ENCODE results near the gene SPNS2.

DNA sequence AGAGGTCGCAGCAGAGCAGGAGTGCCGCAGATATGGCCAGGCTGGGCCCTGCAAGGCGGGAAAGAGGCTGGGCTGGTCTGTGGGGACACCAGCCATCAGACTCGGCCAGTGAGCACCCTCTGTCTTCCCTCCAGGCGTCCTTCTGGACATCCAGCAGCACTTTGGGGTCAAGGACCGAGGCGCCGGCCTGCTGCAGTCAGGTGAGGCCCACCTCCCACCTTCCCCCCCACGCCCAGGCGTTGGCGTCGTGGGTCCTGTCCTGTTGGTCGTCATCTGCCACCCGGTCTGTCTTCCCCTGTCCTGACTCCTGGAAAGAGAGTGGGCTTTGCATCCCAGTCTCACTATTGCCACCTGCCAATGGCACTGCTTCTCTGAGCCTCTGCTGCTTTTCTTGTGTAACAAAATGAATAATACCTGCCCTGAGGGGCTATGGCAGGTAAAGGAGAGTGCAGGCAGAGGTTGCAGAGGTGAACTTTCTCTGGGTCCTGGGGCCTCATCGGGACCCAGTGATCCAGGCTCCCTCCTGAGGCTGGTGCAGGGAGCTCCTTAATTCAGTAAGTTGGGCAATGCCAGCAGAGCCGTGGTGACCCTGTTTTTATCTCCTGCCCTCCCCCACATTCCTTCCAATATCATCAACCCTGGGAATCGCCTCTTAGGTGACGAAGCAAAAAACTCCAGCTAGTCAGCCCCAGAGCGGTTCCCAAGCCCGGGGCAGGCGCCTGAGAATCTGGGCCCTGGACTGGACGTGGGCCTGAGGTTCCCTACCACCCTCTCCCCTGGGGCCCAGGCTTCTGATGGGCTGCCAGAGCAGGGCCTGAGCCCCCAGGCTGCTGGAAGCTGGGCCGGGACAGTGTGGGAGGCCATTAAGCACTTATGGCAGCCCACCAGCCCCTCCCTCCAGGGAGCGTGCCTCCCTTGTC is 14.7 kb downstream of the SPNS2 start:
- TF ChIP-seq POLR2AphosphoS5 (IDR thresholded peaks at IDR 0.05; ENCODE audit: borderline replicate concordance, low read depth, low read length) (no peak), EZH2 (IDR thresholded peaks at IDR 0.05) (no peak), FOXP2 (optimal IDR thresholded peaks at IDR 0.05; ENCODE audit: control extremely low read depth, extremely low read length, insufficient read depth) (no peak)

Data from SK-N-MC (cell line).